Measurements from ENCODE around the gene PPM1J. TPM values are rescaled to one million over a fixed set of nuclear protein-coding genes. Genes with fewer than 3 reads are reported as not detected.

Gene PPM1J
- polyA plus RNA-seq, 1 of the 3 experiments (the other 2 are of a cell fraction): 5.3 TPM

DNA sequence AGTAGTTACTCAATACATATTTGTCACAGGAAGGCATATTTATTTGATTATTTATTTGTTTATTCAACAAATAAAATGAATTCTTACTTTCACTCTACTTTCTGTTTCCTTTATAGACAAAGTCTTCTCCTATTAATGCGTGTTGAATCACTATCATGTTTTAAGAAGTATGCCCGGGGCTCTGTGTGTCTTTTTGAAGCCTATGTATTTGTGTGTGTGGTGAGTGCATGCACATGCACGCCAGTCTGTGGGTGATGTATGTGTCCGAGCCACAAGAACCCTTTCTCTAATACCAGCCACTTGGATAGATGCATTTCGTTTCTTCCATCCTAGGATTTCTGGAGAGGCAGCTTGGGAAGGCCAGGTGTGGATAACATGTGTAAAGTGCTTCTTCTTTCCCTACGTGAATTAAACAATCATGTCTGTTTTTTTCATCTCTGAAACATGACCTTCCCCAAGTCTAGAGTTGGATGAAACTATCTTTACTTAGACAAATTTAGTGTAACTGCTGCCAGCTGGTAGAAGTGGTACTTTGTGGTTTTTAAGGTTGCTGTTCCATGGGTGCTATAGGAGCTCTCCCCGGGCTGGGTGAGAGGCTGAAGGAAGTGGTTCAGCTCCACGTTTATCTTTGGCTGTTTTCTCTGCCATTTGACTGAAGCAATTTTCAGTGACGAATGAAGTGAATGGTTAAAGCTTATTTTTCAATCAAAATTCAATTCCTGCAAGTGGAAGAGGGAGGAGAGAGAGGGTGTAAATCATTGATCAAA is 46.8 kb upstream of the PPM1J start:
- Histone ChIP-seq H3K4me2 (no peak overlapping the region), H3K4me3 (ENCODE audit: low read depth in 2 of 2, low read length in 1 of 2) (no peak overlapping the region), H3K79me2 (ENCODE audit: insufficient read depth) (no peaks in the 10 kb centered on the region), H3K27me3 (ENCODE audit: insufficient read depth) (no peaks in the 10 kb centered on the region), H4K20me1 (ENCODE audit: insufficient read depth) (no peaks in the 10 kb centered on the region), H3K4me1 (ENCODE audit: control insufficient read depth in 1 of 2, insufficient read depth in 2 of 2, low read depth in 1 of 2, low read length in 1 of 2) (peaks cover 8 to 15% of the 10 kb centered on the region in 2 experiments; a peak in 2 of 4 replicates), H3K27ac (ENCODE audit: low read depth in 2 of 2, low read length in 1 of 2) (no peak overlapping the region), H3K9me2 (no peaks in the 10 kb centered on the region), H3K36me3 (replicated peaks in 1 of 2; ENCODE audit: control insufficient read depth in 1 of 2, insufficient read depth in 2 of 2, low read length in 1 of 2) (no peaks in the 10 kb centered on the region), H3F3A (replicated peaks; ENCODE audit: insufficient read depth) (no peaks in the 10 kb centered on the region), H3K9me3 (no peaks in the 10 kb centered on the region), H2AFZ (ENCODE audit: low read depth) (peak overlapping the region; percentile 71), H3K9ac (no peak overlapping the region)
- CTCF ChIA-PET: interaction anchor here (3.2 to 5.2 kb wide), 2 partner anchors 43 to 46 kb away, joined by 19 to 20 read pairs; partner anchors contain the start of gene PPM1J
- TF ChIP-seq NRF1 (IDR thresholded peaks at IDR 0.05; ENCODE audit: low read depth, low read length) (no peak), RCOR1 (IDR thresholded peaks at IDR 0.05; ENCODE audit: low read length) (no peak), CHD2 (IDR thresholded peaks at IDR 0.05; ENCODE audit: low read length, partially characterized antibody) (no peak), GABPA (IDR thresholded peaks at IDR 0.05; ENCODE audit: low read depth) (no peak), YY1 (IDR thresholded peaks at IDR 0.05; ENCODE audit: low read depth) (no peak), MAX (IDR thresholded peaks at IDR 0.05; ENCODE audit: low read depth) (no peak), SMC3 (IDR thresholded peaks at IDR 0.05; ENCODE audit: low read depth, low read length) (no peak), RFX5 (IDR thresholded peaks at IDR 0.05; ENCODE audit: low read length) (no peak), FOXM1 (IDR thresholded peaks at IDR 0.05; ENCODE audit: low read depth) (no peak), NFIC (IDR thresholded peaks at IDR 0.05; ENCODE audit: borderline replicate concordance) (no peak), RXRA (IDR thresholded peaks at IDR 0.05; ENCODE audit: borderline replicate concordance, low read depth) (no peak)
- TF ChIP-seq, protein P1, sequence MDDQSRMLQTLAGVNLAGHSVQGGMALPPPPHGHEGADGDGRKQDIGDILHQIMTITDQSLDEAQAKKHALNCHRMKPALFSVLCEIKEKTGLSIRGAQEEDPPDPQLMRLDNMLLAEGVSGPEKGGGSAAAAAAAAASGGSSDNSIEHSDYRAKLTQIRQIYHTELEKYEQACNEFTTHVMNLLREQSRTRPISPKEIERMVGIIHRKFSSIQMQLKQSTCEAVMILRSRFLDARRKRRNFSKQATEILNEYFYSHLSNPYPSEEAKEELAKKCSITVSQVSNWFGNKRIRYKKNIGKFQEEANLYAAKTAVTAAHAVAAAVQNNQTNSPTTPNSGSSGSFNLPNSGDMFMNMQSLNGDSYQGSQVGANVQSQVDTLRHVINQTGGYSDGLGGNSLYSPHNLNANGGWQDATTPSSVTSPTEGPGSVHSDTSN (IDR thresholded peaks at IDR 0.05): no peak
- TF ChIP-seq, protein P2, sequence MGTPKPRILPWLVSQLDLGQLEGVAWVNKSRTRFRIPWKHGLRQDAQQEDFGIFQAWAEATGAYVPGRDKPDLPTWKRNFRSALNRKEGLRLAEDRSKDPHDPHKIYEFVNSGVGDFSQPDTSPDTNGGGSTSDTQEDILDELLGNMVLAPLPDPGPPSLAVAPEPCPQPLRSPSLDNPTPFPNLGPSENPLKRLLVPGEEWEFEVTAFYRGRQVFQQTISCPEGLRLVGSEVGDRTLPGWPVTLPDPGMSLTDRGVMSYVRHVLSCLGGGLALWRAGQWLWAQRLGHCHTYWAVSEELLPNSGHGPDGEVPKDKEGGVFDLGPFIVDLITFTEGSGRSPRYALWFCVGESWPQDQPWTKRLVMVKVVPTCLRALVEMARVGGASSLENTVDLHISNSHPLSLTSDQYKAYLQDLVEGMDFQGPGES (IDR thresholded peaks at IDR 0.05; ENCODE audit: low read depth, low read length): no peak
- TF ChIP-seq, protein P3, sequence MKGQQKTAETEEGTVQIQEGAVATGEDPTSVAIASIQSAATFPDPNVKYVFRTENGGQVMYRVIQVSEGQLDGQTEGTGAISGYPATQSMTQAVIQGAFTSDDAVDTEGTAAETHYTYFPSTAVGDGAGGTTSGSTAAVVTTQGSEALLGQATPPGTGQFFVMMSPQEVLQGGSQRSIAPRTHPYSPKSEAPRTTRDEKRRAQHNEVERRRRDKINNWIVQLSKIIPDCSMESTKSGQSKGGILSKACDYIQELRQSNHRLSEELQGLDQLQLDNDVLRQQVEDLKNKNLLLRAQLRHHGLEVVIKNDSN (IDR thresholded peaks at IDR 0.05; ENCODE audit: borderline replicate concordance, low read depth): no peak
- POLR2A ChIA-PET: no interaction called here
- WGBS (ENCODE audit: low lambda C conversion rate): 80% methylated on average over 9 of the region's 9 CpGs
- DNase-seq: no peak

DNA sequence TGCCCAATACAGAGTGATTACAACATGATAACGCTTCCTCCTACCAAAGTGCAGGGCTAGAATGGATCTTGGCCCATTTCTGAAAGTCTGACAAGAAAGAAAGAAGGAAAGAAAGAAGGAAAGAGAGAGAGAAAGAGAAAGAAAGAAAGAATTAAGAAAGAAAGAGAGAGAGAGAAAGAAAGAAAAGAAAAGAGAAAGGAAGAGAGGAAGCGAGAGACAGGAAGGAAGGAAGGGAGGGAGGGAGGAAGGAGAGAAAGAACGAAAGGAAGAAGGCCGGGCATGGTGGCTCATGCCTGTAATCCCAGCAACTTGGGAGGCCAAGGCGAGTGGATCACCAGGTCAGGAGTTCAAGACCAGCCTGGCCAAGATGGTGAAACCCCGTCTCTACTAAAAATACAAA is 44.1 kb upstream of the PPM1J start:
- Histone ChIP-seq H3K27me3 (ENCODE audit: insufficient read depth) (no peaks in the 10 kb centered on the region), H2AFZ (ENCODE audit: low read depth) (no peak overlapping the region), H3K4me2 (no peak overlapping the region), H3K27ac (ENCODE audit: low read depth in 2 of 2, low read length in 1 of 2) (no peak overlapping the region), H3K9me2 (no peaks in the 10 kb centered on the region), H3F3A (replicated peaks; ENCODE audit: insufficient read depth) (no peaks in the 10 kb centered on the region), H3K4me3 (ENCODE audit: low read depth in 2 of 2, low read length in 1 of 2) (no peak overlapping the region), H3K9ac (no peak overlapping the region), H3K4me1 (ENCODE audit: control insufficient read depth in 1 of 2, insufficient read depth in 2 of 2, low read depth in 1 of 2, low read length in 1 of 2) (peaks cover 8 to 15% of the 10 kb centered on the region in 2 experiments; a peak in 2 of 4 replicates), H3K9me3 (no peaks in the 10 kb centered on the region), H3K79me2 (ENCODE audit: insufficient read depth) (no peaks in the 10 kb centered on the region), H4K20me1 (ENCODE audit: insufficient read depth) (no peaks in the 10 kb centered on the region), H3K36me3 (replicated peaks in 1 of 2; ENCODE audit: control insufficient read depth in 1 of 2, insufficient read depth in 2 of 2, low read length in 1 of 2) (no peaks in the 10 kb centered on the region)
- WGBS (ENCODE audit: low lambda C conversion rate): 71% methylated on average over 6 of the region's 6 CpGs
- no peak for DNase-seq
- ChIA-PET POLR2A (no interaction called here), CTCF (interaction anchor here (0.7 to 1.0 kb wide), 3 partner anchors 45 to 390 kb away, joined by 3 read pairs; no protein-coding TSS in a partner anchor)
- TF ChIP-seq, protein P3 (IDR thresholded peaks at IDR 0.05; ENCODE audit: borderline replicate concordance, low read depth): no peak
- TF ChIP-seq, protein P4, sequence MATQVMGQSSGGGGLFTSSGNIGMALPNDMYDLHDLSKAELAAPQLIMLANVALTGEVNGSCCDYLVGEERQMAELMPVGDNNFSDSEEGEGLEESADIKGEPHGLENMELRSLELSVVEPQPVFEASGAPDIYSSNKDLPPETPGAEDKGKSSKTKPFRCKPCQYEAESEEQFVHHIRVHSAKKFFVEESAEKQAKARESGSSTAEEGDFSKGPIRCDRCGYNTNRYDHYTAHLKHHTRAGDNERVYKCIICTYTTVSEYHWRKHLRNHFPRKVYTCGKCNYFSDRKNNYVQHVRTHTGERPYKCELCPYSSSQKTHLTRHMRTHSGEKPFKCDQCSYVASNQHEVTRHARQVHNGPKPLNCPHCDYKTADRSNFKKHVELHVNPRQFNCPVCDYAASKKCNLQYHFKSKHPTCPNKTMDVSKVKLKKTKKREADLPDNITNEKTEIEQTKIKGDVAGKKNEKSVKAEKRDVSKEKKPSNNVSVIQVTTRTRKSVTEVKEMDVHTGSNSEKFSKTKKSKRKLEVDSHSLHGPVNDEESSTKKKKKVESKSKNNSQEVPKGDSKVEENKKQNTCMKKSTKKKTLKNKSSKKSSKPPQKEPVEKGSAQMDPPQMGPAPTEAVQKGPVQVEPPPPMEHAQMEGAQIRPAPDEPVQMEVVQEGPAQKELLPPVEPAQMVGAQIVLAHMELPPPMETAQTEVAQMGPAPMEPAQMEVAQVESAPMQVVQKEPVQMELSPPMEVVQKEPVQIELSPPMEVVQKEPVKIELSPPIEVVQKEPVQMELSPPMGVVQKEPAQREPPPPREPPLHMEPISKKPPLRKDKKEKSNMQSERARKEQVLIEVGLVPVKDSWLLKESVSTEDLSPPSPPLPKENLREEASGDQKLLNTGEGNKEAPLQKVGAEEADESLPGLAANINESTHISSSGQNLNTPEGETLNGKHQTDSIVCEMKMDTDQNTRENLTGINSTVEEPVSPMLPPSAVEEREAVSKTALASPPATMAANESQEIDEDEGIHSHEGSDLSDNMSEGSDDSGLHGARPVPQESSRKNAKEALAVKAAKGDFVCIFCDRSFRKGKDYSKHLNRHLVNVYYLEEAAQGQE (IDR thresholded peaks at IDR 0.05; ENCODE audit: low read depth, low read length): no peak
- no peak for TF ChIP-seq RCOR1 (IDR thresholded peaks at IDR 0.05; ENCODE audit: low read length)
- TF ChIP-seq SIN3A (IDR thresholded peaks at IDR 0.05; ENCODE audit: borderline replicate concordance, low read depth, low read length): no peak

Data from SK-N-SH (cell line).